Fibroblast of pulmonary artery (primary cell): ENCODE results near the gene SCAMP1.

Experiments
- DNase-seq: peaks from one replicate; pipeline ENCODE4 v3.0.0-alpha.2; 2010; ENCODE audit warnings: low read depth
- H3K4me3 ChIP-seq: replicated peaks from 2 replicates; pipeline ENCODE4 v1.5.1; 2011; ENCODE audit warnings: low read depth, mild to moderate bottlenecking, control low read depth, low read length, moderate library complexity
- CTCF ChIP-seq: IDR thresholded peaks from 2 replicates; pipeline ENCODE4 v1.5.1; 2011; ENCODE audit warnings: mild to moderate bottlenecking, control low read depth, low read length, inconsistent platforms; ENCODE audit errors: missing control alignments

Gene SCAMP1

GRCh38 chr5:78419396-78419795 lies 59.0 kb downstream of the SCAMP1 start:
- DNase-seq: no peak
- TF ChIP-seq CTCF: no peak
- H3K4me3 ChIP-seq: no peak overlapping the region

- no peak for DNase-seq
- TF ChIP-seq CTCF: no peak
Observed at GRCh38 chr5:78420548-78420947, 60.1 kb downstream of the SCAMP1 start.

DNA sequence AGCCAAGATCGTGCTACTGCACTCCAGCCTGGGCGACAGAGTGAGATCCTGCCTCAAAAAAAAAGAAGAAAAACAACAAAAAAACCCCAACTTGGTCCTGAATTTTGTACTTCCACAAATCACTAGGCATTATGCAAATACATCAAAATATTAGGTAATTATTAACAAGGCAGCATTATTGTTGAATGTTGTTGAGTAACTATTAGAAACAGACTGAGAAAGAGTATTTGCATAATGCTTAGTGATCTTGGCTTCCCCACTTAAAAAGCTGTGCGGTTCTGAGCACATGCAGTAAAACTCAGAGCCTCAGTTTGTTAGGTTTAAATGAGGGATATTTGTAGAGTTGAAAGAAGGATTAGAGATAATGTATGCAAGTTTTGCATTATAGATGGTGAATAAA lies 64.2 kb downstream of the SCAMP1 start:
- no peak for TF ChIP-seq CTCF
- H3K4me3 ChIP-seq: no peak overlapping the region
- no peak for DNase-seq

More at GRCh38 chr5:78420548-78420947, 60.1 kb downstream of the SCAMP1 start:
- no peak overlapping the region for H3K4me3 ChIP-seq

DNA sequence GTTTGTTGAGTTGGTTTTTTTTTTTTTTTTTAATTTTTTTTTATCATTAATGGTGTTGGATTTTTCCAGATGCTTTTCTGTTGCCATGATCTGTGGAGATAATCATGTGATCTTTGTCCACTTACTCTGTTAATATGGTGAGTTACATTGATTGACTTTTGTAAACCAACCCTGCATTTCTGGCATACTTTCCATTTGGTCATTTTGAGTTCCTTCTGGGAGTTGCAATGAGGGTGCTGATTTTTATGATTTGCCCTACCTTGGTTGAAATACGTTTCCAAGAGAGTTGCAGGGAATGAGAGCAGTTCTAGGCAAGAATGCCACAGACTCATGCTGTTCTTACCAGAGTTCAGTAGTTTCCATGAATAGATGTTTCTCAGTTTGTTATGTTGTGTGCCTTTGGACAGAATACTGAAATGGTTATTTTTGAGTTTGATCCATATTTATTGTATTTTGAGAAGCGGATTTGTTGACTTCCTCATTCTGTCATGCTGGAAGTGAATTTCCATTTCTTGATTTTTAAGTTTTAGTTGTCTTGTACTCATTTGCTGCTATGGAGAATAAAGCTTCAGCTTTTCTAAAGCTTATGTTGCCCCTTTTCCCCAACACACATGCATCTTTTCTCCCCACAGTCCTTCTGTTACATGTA lies 69.0 kb downstream of the SCAMP1 start:
- no peak for TF ChIP-seq CTCF
- H3K4me3 ChIP-seq: no peak overlapping the region
- DNase-seq: no peak

DNA sequence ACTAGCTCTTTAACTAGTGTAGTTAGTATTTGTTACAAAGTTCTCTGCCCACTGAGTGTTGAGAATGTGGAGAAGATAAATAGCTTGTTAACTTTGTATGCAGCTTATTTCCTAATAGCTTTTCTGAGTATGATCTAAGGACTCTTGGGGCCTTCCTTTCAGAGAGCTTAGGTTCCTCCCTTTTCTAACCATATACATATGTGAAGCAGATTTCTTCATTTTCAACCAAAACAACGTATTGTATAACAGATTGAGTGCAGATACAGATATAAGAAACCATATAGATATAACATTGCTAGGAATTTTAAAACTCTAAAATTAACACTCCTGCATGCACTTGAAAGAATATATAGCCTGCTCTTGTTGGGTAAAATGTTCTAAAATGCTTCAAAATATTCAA lies 70.4 kb downstream of the SCAMP1 start:
- H3K4me3 ChIP-seq: no peak overlapping the region
- DNase-seq: no peak
- no peak for TF ChIP-seq CTCF

DNA sequence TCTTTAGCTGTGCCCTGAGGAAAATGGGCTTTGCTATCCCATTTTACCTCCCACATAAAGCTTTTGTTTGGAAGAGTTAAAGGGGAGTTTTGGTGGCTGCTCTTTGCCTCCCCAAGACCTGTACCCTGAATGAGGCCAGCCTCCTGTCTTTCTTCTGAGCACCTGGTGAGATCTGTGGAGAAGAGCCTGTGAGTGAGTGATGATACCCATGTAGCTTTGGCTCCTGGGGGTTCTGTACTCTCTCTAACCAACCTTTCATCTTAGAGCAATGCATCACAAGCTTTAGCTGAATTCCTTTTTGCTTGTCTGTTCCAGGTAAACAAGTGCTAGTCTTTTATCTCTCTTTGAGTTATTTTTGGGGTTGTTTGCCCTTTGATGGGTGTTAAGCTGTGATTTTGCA lies 73.6 kb downstream of the SCAMP1 start:
- no peak for TF ChIP-seq CTCF

DNA sequence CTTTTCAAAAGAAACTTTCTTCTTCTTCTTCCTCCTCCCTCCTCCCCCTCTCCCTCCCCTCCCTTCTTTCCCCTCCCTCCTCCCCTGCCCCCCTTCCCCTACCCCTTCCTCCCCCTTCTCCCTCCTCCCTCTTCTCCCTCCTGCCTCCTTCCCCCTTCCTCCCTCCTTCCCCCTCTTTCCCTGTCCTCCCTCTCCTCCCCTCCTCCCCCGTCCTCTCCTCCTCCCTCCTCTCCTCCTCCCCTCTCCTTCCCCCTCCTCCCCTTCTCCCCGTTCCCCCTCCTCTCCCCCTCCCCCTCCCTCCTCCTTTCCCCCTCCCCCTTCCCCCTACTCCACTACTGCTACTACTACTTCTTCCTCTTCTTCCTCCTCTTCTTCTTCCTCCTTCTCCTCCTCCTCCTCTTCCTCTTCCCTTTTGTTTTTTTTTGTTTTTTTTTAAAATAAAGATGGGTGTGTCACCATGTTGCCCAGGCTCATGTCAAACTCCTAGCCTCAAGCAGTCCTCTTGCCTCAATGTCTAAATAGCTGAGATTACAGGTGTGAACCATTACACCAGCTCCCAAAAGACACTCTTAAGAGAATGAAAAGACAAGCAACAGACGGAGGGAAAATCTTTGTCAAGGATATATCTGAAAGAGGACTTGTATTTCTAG lies 87.5 kb downstream of the SCAMP1 start:
- TF ChIP-seq CTCF: no peak
- no peak overlapping the region for H3K4me3 ChIP-seq
- DNase-seq: no peak

More for the DNA sequence above, 73.6 kb downstream of the SCAMP1 start:
- DNase-seq: no peak
- H3K4me3 ChIP-seq: no peak overlapping the region
